Measurements from ENCODE around the gene TP63.

Gene TP63

DNA sequence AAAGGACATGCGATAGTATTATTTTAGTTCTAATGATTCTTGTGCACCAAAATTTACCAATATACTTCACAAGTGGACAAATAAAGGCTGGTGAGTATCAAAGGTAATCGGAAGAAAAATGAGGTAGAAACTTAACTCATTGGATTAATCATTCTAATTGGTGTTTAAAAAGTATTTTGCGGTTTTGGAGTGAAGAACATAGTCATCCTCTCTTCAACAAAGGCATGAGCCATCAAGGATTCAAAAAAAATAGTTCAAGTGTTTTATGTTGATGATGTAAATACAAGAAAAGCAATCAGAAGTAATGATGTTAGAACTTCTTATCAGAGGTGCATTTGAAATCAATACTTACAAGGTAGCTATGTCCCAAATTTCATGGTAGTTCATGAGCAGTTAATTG is 268.0 kb downstream of the TP63 start:
- no peak for DNase-seq (ENCODE audit: low read depth, low spot score)
- no peak for TF ChIP-seq CTCF (IDR thresholded peaks at IDR 0.05; ENCODE audit: low read depth, low read length)
- no peak overlapping the region for H3K4me3 ChIP-seq (ENCODE audit: low read depth, low read length)
- in situ Hi-C loops (cut with HindIII; ENCODE audit: low sequenced_read_pairs), result no loop called here

DNA sequence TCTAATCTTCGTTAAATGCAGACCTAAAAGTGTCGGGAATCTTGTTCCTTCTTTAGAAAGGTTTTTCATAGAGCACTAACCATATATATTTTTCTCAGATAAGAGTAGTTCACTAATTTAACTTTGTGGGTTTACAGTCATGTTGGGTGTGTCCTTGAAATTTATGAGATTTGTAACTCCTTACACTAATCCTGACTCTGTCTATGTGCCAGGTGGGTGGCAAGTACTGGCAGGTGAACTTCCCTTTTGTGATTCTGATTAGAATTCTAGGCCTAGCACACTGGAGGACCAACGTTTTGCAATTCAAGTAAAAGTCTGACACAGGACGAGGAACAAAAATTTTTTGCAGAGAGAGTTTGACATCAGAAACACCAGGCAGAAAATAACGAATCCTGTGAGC is 269.4 kb downstream of the TP63 start:
- no peak for DNase-seq (ENCODE audit: low read depth, low spot score)
- no peak for TF ChIP-seq CTCF (IDR thresholded peaks at IDR 0.05; ENCODE audit: low read depth, low read length)
- in situ Hi-C loops (cut with HindIII; ENCODE audit: low sequenced_read_pairs), result no loop called here
- H3K4me3 ChIP-seq (ENCODE audit: low read depth, low read length), result no peak overlapping the region

GRCh38 chr3:189901481-189901880 is 270.3 kb downstream of the TP63 start:
- in situ Hi-C loops (cut with HindIII; ENCODE audit: low sequenced_read_pairs), result no loop called here
- H3K4me3 ChIP-seq (ENCODE audit: low read depth, low read length), result no peak overlapping the region
- DNase-seq (ENCODE audit: low read depth, low spot score), result no peak
- no peak for TF ChIP-seq CTCF (IDR thresholded peaks at IDR 0.05; ENCODE audit: low read depth, low read length)

DNA sequence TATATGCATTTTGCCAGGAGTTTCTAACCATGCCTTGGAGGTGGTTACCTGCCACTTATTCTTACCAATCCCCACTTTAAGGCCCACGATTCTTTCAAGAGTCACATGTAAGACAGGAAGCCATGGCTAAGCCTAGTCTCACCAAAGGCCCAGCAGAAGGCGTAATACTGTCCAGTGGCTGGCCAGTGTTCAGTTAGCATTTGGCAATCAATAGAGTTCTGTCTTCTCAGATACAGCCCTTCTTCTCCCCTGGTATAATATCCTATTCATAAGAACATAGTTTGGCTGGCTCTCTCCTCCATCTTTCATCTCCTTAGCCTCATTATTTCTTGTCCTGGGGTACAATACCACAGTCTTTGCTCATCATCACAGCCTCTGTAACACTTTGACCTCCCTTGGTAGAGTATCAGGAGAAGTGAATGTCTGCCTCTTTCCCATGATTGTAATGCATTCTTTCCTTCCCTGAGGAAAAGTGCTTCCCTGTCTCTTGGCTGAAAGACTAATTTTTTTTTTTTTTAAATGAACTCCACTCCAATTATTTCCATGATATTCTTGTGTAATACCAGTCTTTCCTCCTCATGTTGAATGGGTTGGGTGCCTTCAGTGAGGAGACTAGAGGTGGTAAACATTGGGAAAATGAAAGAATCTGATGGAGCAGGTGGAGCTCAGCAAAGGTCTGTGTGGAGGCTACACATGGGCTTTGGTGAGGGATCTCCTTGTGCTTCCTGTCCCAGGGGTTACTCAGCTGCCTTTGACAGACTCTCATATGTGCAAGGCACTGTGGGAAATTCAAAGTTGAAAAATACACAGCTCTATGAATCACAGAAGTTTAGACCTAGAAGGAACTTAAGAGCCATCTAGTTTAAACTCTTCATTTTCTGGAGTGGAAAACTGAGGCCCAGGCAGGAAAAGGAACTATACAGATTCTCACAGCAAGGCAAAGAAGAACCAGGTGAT is 271.3 kb downstream of the TP63 start:
- no peak for DNase-seq (ENCODE audit: low read depth, low spot score)
- TF ChIP-seq CTCF (IDR thresholded peaks at IDR 0.05; ENCODE audit: low read depth, low read length), result no peak
- no peak overlapping the region for H3K4me3 ChIP-seq (ENCODE audit: low read depth, low read length)
- in situ Hi-C loops (cut with HindIII; ENCODE audit: low sequenced_read_pairs), result no loop called here

DNA sequence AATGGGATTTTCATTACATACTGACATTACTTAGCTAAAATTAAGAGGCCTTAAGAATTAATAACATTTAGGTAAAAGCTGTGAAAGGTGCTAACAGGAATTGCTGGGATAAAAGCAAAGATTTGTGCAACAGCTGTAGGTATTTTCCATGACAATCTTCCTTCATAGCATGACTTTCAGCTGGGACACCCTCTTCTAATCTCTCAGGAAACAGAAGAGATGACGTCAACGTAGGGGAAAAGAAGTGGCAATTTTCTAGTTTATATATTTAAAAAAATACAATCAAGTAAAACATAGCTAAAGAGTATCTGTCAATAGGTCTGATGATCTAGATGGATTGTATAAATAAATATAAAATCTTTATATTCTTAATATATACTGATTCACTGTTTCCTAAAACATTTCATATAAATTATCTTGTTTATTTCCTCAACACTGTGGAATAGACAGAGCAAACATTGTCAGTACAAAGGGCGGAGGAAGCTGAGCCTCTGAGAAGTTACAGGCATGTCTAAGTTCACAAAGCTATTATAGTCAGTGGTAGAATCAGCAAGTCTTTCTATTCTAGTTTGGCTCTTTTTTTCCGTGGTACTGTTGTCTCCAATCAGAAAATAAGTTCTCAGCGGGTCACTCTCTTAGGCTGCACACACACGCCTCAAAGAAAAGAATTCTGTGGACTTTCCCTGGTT is 272.5 kb downstream of the TP63 start:
- DNase-seq (ENCODE audit: low read depth, low spot score), result no peak
- no peak overlapping the region for H3K4me3 ChIP-seq (ENCODE audit: low read depth, low read length)
- no peak for TF ChIP-seq CTCF (IDR thresholded peaks at IDR 0.05; ENCODE audit: low read depth, low read length)
- in situ Hi-C loops (cut with HindIII; ENCODE audit: low sequenced_read_pairs), result no loop called here

DNA sequence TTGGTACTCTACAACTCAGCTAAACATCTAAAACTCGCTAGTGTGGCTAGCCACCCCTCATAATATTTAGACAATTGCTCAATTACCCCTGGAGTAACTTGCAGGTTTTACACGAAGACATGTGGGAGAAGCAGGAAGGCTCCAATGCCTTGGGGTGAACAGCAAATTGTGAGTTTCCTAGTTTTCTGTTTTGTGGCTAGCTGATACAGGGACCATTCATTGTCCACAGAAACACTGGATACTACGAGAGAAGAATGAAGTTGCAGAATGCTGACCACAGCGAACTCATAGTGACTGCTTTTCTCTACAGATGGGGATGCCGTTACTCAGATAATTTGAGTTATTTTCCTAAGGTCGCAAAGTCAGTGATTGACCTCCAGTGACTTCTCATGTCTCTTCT is 276.6 kb downstream of the TP63 start:
- in situ Hi-C loops (cut with HindIII; ENCODE audit: low sequenced_read_pairs), result no loop called here
- H3K4me3 ChIP-seq (ENCODE audit: low read depth, low read length), result no peak overlapping the region
- no peak for TF ChIP-seq CTCF (IDR thresholded peaks at IDR 0.05; ENCODE audit: low read depth, low read length)
- DNase-seq (ENCODE audit: low read depth, low spot score), result peak; percentile 22
